ENCODE measurements around the gene RBBP8NL. TPM values are rescaled to one million over a fixed set of nuclear protein-coding genes. Genes with fewer than 3 reads are reported as not detected.

RBBP8NL gene
- not detected in 2 replicates for polyA plus RNA-seq (2011; rRNA removed)
- polyA minus RNA-seq (2011; rRNA and poly(A)+ RNA removed) = not detected in 2 replicates

- Histone ChIP-seq H3K27ac (ENCODE audit: low read depth, low read length) (no peak within 1 kb of the TSS), H3K4me3 (ENCODE audit: low read depth, low read length) (no peak within 1 kb of the TSS), H3K9me3 (ENCODE audit: control insufficient read depth, insufficient read depth, low read length) (peaks cover 3% of the 10 kb centered on the region; the same call in 1 of the 2 replicates), H3K27me3 (ENCODE audit: control insufficient read depth, insufficient read depth, low read length) (peaks cover 11% of the 10 kb centered on the region)
- POLR2A ChIA-PET = no interaction called here
- TF ChIP-seq CTCF (IDR thresholded peaks at IDR 0.05; ENCODE audit: low read depth, low read length) = no peak
- CTCF ChIA-PET = no interaction called here
- no peak for DNase-seq (ENCODE audit: low read depth, low spot score)
Observed at GRCh38 chr20:62427172-62428001, at the start of gene RBBP8NL. RBBP8NL (minus strand) TSS chr20:62427539; CDS start chr20:62419647, 7,892 bp downstream.

- POLR2A ChIA-PET = no interaction called here
Observed at GRCh38 chr20:62476056-62476838, 48.9 kb upstream of the RBBP8NL start.

GRCh38 chr20:62475772-62476055 lies 48.4 kb upstream of the RBBP8NL start, which contains the start of gene GATA5:
GATA5 (minus strand) TSS chr20:62475995; CDS start chr20:62475521, 474 bp downstream.
- ChIA-PET POLR2A (no interaction called here), CTCF (no interaction called here)
- no peak for DNase-seq (ENCODE audit: low read depth, low spot score)
- no peak for TF ChIP-seq CTCF (IDR thresholded peaks at IDR 0.05; ENCODE audit: low read depth, low read length)
- Histone ChIP-seq H3K9me3 (ENCODE audit: control insufficient read depth, insufficient read depth, low read length) (no peaks in the 10 kb centered on the region; the same call in 1 of the 2 replicates), H3K27me3 (ENCODE audit: control insufficient read depth, insufficient read depth, low read length) (peaks cover 69% of the 10 kb centered on the region), H3K4me3 (ENCODE audit: low read depth, low read length) (no peak within 1 kb of the TSS), H3K27ac (ENCODE audit: low read depth, low read length) (no peak within 1 kb of the TSS)

More at GRCh38 chr20:62476056-62476838, 48.9 kb upstream of the RBBP8NL start:
- H3K9me3 ChIP-seq (ENCODE audit: control insufficient read depth, insufficient read depth, low read length) = no peaks in the 10 kb centered on the region; the same call in 1 of the 2 replicates
- H3K27ac ChIP-seq (ENCODE audit: low read depth, low read length) = no peak overlapping the region
- DNase-seq (ENCODE audit: low read depth, low spot score) = no peak
- no peak for TF ChIP-seq CTCF (IDR thresholded peaks at IDR 0.05; ENCODE audit: low read depth, low read length)
- peaks cover 68% of the 10 kb centered on the region for H3K27me3 ChIP-seq (ENCODE audit: control insufficient read depth, insufficient read depth, low read length)
- no peak overlapping the region for H3K4me3 ChIP-seq (ENCODE audit: low read depth, low read length)
- CTCF ChIA-PET = no interaction called here

GRCh38 chr20:62475027-62475771 lies 47.9 kb upstream of the RBBP8NL start:
- DNase-seq (ENCODE audit: low read depth, low spot score) = no peak
- Histone ChIP-seq H3K27me3 (ENCODE audit: control insufficient read depth, insufficient read depth, low read length) (peaks cover 71% of the 10 kb centered on the region), H3K27ac (ENCODE audit: low read depth, low read length) (no peak overlapping the region), H3K4me3 (ENCODE audit: low read depth, low read length) (no peak overlapping the region), H3K9me3 (ENCODE audit: control insufficient read depth, insufficient read depth, low read length) (no peaks in the 10 kb centered on the region; the same call in 1 of the 2 replicates)
- ChIA-PET POLR2A (no interaction called here), CTCF (no interaction called here)
- no peak for TF ChIP-seq CTCF (IDR thresholded peaks at IDR 0.05; ENCODE audit: low read depth, low read length)

Measured in AG04450 (cell line).